ENCODE measurements around the gene PTPRCAP.
"Not testable (repeated sequence)": the region's sequence is repeated elsewhere in the genome, so short reads cannot be mapped to it uniquely, and the experiment has no call there.

The PTPRCAP gene

DNA sequence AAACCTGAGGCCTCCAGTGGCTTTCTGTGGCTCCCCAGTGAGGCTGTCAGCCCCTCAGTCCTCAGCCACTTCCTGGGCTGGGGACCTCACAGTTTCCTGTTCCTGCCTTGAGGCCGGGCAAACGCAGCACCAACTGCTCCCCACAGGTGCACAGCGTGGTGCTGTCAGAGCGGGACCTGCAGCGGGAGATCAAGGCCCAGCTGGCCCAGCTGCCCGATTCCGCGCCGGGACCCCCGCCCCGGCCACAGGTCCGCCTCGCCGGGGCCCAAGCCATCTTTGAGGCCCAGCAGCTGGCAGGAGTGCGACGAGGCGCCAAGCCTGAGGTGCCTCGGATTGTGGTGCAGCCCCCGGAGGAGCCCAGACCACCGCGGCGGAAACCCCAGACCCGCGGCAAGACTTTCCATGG lies 28.2 kb downstream of the PTPRCAP start:
- no peaks in the 10 kb centered on the region for H3K27me3 Mint-ChIP-seq
- no peaks in the 10 kb centered on the region for H3K9me3 Mint-ChIP-seq
- peaks cover 24 to 41% of the 10 kb centered on the region in 2 donors for H3K36me3 Mint-ChIP-seq
- H3K4me3 Mint-ChIP-seq = peak overlapping the region; percentile 41 to 68
- DNase-seq = no peak
- peak; percentile 49 to 69 for ATAC-seq (replicated peaks)
- peak overlapping the region; percentile 93 for H3K27ac Mint-ChIP-seq
- peaks cover 83 to 99% of the 10 kb centered on the region in 2 donors for H3K4me1 Mint-ChIP-seq

GRCh38 chr11:67408437-67409200 lies 28.9 kb downstream of the PTPRCAP start:
- no peak for ATAC-seq (replicated peaks)
- no peak for DNase-seq

GRCh38 chr11:67407688-67408163 lies 29.8 kb downstream of the PTPRCAP start:
- peak overlapping the region; percentile 93 for H3K27ac Mint-ChIP-seq
- peaks cover 28 to 41% of the 10 kb centered on the region in 2 donors for H3K36me3 Mint-ChIP-seq
- peak overlapping the region in 1 of 2 donors; percentile 65 for H3K4me3 Mint-ChIP-seq
- ATAC-seq (replicated peaks) (no peak), DNase-seq (no peak)
- H3K27me3 Mint-ChIP-seq = no peaks in the 10 kb centered on the region
- H3K4me1 Mint-ChIP-seq = peaks cover 78 to 98% of the 10 kb centered on the region in 2 donors
- H3K9me3 Mint-ChIP-seq = no peaks in the 10 kb centered on the region

More at GRCh38 chr11:67408437-67409200, 28.9 kb downstream of the PTPRCAP start:
- H3K27me3 Mint-ChIP-seq = no peaks in the 10 kb centered on the region
- H3K4me3 Mint-ChIP-seq = peak overlapping the region; percentile 41 to 68
- H3K27ac Mint-ChIP-seq = peak overlapping the region; percentile 93
- peaks cover 27 to 41% of the 10 kb centered on the region in 2 donors for H3K36me3 Mint-ChIP-seq
- no peaks in the 10 kb centered on the region for H3K9me3 Mint-ChIP-seq
- peaks cover 85 to 99% of the 10 kb centered on the region in 2 donors for H3K4me1 Mint-ChIP-seq

- Mint-ChIP-seq H3K27me3 (no peaks in the 10 kb centered on the region), H3K9me3 (no peaks in the 10 kb centered on the region), H3K27ac (peak overlapping the region; percentile 93), H3K36me3 (peaks cover 28 to 41% of the 10 kb centered on the region in 2 donors), H3K4me3 (peak overlapping the region; percentile 8 to 70), H3K4me1 (peaks cover 72 to 92% of the 10 kb centered on the region in 2 donors)
- DNase-seq (no peak), ATAC-seq (replicated peaks) (no peak)
Measured at GRCh38 chr11:67406969-67407687, 30.4 kb downstream of the PTPRCAP start.

GRCh38 chr11:67406420-67406968 lies 31.0 kb downstream of the PTPRCAP start:
- ATAC-seq (replicated peaks) (no peak), DNase-seq (no peak)
- H3K4me1 Mint-ChIP-seq = peaks cover 65 to 85% of the 10 kb centered on the region in 2 donors
- H3K27ac Mint-ChIP-seq = peak overlapping the region; percentile 86
- H3K9me3 Mint-ChIP-seq = no peaks in the 10 kb centered on the region
- H3K4me3 Mint-ChIP-seq = peak overlapping the region; percentile 46 to 70
- H3K27me3 Mint-ChIP-seq = no peaks in the 10 kb centered on the region
- H3K36me3 Mint-ChIP-seq = peaks cover 28 to 41% of the 10 kb centered on the region in 2 donors

- H3K27ac Mint-ChIP-seq = peak overlapping the region; percentile 92
Measured at GRCh38 chr11:67405688-67406339, 31.7 kb downstream of the PTPRCAP start.

DNA sequence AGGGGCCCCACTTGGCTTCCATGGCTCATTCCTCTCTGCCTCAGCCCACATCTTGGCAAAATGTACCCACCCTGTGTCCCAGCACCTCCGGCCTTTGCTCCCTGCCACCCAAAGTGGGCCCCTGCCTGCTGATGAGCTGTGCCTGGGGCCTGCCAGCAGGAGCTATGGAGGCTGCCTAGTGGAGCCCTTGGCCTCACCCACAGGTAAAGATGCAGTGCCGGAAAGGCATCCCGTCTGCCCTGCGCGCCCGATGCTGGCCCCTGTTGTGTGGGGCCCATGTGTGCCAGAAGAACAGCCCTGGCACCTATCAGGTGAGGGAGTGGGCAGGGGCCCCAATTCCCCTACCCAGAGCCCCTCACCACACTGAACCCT lies 32.3 kb downstream of the PTPRCAP start:
- peaks cover 28 to 43% of the 10 kb centered on the region in 2 donors for H3K36me3 Mint-ChIP-seq
- no peak for DNase-seq
- H3K9me3 Mint-ChIP-seq = no peaks in the 10 kb centered on the region
- peak overlapping the region; percentile 93 to 98 for H3K4me3 Mint-ChIP-seq
- no peaks in the 10 kb centered on the region for H3K27me3 Mint-ChIP-seq
- ATAC-seq (replicated peaks) = no peak
- peaks cover 58 to 81% of the 10 kb centered on the region in 2 donors for H3K4me1 Mint-ChIP-seq
- H3K27ac Mint-ChIP-seq = peak overlapping the region; percentile 92

More at GRCh38 chr11:67405688-67406339, 31.7 kb downstream of the PTPRCAP start:
- no peak for DNase-seq
- peak overlapping the region in 1 of 2 donors; percentile 98 for H3K4me3 Mint-ChIP-seq
- H3K36me3 Mint-ChIP-seq = peaks cover 28 to 42% of the 10 kb centered on the region in 2 donors
- peaks cover 58 to 81% of the 10 kb centered on the region in 2 donors for H3K4me1 Mint-ChIP-seq
- no peaks in the 10 kb centered on the region for H3K9me3 Mint-ChIP-seq
- no peak for ATAC-seq (replicated peaks)
- H3K27me3 Mint-ChIP-seq = no peaks in the 10 kb centered on the region

- ATAC-seq (replicated peaks) = no peak
Measured at GRCh38 chr11:67404515-67405195, 32.8 kb downstream of the PTPRCAP start.

DNA sequence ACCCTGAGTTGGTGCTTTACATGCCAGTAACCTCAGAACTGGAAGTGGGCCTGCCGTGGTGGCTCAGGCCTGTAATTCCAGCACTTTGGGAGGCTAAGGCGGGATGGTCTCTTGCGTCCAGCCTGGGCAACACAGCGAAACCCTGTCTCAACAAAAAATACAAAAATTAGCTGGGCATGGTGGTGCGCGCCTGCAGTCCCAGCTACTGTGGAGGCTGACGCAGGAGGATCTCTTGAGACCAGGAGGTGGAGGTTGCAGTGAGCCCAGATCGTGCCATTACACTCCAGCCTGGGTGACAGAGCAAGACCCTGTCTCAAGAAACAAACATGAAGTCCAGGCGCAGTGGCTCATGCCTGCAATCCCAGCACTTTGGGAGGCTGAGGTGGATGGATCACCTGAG lies 34.4 kb downstream of the PTPRCAP start:
- not testable (repeated sequence) for H3K27me3 Mint-ChIP-seq; ATAC-seq (replicated peaks); DNase-seq; H3K9me3 Mint-ChIP-seq
- peaks cover 43 to 70% of the 10 kb centered on the region in 2 donors for H3K4me1 Mint-ChIP-seq
- H3K4me3 Mint-ChIP-seq = peak overlapping the region; percentile 93 to 98
- peak overlapping the region; percentile 92 for H3K27ac Mint-ChIP-seq
- H3K36me3 Mint-ChIP-seq = peaks cover 30 to 42% of the 10 kb centered on the region in 2 donors

More at GRCh38 chr11:67404515-67405195, 32.8 kb downstream of the PTPRCAP start:
- no peaks in the 10 kb centered on the region for H3K9me3 Mint-ChIP-seq
- H3K4me1 Mint-ChIP-seq = peaks cover 54 to 79% of the 10 kb centered on the region in 2 donors
- peaks cover 25 to 40% of the 10 kb centered on the region in 2 donors for H3K36me3 Mint-ChIP-seq
- peak overlapping the region; percentile 93 to 98 for H3K4me3 Mint-ChIP-seq
- no peak for DNase-seq
- H3K27ac Mint-ChIP-seq = peak overlapping the region; percentile 92
- H3K27me3 Mint-ChIP-seq = no peaks in the 10 kb centered on the region

- peaks cover 40 to 69% of the 10 kb centered on the region in 2 donors for H3K4me1 Mint-ChIP-seq
Measured at GRCh38 chr11:67402192-67402839, 35.2 kb downstream of the PTPRCAP start.

GRCh38 chr11:67401495-67402191 lies 35.8 kb downstream of the PTPRCAP start, which contains the start of gene PPP1CA:
TSS of gene PPP1CA (minus strand) at chr11:67401858. CDS start at chr11:67401782, 76 bp downstream.
- DNase-seq = peak; percentile 86
- H3K9me3 Mint-ChIP-seq = no peaks in the 10 kb centered on the region
- H3K27me3 Mint-ChIP-seq = no peaks in the 10 kb centered on the region
- peak; percentile 75 to 82 for ATAC-seq (replicated peaks)
- H3K27ac Mint-ChIP-seq = peak within 1 kb of the TSS; percentile 90
- peak within 1 kb of the TSS; percentile 86 to 98 for H3K4me3 Mint-ChIP-seq
- H3K36me3 Mint-ChIP-seq = peaks cover 41% of the 10 kb centered on the region in 2 donors
- peaks cover 37 to 69% of the 10 kb centered on the region in 2 donors for H3K4me1 Mint-ChIP-seq

More at GRCh38 chr11:67402192-67402839, 35.2 kb downstream of the PTPRCAP start:
- H3K36me3 Mint-ChIP-seq = peaks cover 38 to 41% of the 10 kb centered on the region in 2 donors
- peak overlapping the region; percentile 90 for H3K27ac Mint-ChIP-seq
- not testable (repeated sequence) for H3K9me3 Mint-ChIP-seq; DNase-seq; H3K27me3 Mint-ChIP-seq; ATAC-seq (replicated peaks)
- peak overlapping the region; percentile 86 to 98 for H3K4me3 Mint-ChIP-seq

DNA sequence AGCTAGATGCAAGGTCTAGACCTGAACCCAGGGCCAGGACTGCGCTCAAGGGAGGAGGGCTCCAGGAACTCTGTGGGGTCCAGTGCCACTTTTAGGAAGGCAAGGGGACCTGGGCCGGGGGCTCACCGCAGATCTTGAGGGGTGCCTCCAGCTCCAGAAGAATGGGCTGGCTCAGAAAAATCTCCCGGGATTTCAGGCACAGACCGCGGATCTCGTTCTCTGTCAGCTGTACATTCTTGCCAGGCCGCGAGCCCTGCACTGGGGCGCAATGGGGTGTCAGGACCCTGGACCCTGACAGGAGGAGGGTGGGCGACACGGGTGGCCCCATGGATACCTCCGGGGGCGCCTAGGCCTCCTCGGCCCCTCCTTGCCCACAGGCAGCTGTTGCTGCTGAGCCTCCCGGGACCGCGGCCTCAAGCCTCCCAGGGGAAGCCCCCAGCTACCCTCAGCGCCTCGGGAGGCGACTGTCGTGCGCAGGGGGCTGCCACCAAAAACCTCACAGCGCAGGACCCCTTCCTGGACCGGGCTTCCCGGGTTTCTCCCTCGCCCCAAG lies 36.5 kb downstream of the PTPRCAP start:
- ATAC-seq (replicated peaks) = peak; percentile 27 to 34
- no peaks in the 10 kb centered on the region for H3K9me3 Mint-ChIP-seq
- H3K4me3 Mint-ChIP-seq = peak overlapping the region; percentile 86 to 98
- peaks cover 36 to 40% of the 10 kb centered on the region in 2 donors for H3K36me3 Mint-ChIP-seq
- peaks cover 34 to 69% of the 10 kb centered on the region in 2 donors for H3K4me1 Mint-ChIP-seq
- peak overlapping the region; percentile 88 for H3K27ac Mint-ChIP-seq
- no peak for DNase-seq
- no peaks in the 10 kb centered on the region for H3K27me3 Mint-ChIP-seq

All from stimulated activated naive B cell treated with anti-CD40 and anti-IgM and Interleukin-4, amounts not matched to agents 10 μg/mL and 1 μg/mL and 100 μg/mL, for 72 hours (primary cell).